Gastroesophageal sphincter (tissue), 3 donors: ENCODE results near the gene SASH1.

ENCODE experiments used
- POLR2A ChIP-seq, 2 donors: fragments of 450-650 bp; IDR thresholded peaks; one replicate each; pipeline ENCODE4 v1.6.1; 2017; ENCODE audit warnings: antibody characterized with exemption in 2 of 2, mild to moderate bottlenecking in 2 of 2, moderate library complexity in 1 of 2
- POLR2AphosphoS5 ChIP-seq: sonication (generic); formaldehyde crosslinking; IDR thresholded peaks from one replicate; pipeline ENCODE4 v1.6.1; 2017; ENCODE audit warnings: antibody characterized with exemption
- TF ChIP-seq, protein P1 (sequence below), 4 experiments: fragments of 200-600 bp in 2 of 4; fragments of 450-650 bp in 2 of 4; sonication (generic) in 1 of 4; IDR thresholded peaks; one replicate each; pipeline ENCODE4 v1.5.1; 2017 to 2019; ENCODE audit warnings: antibody characterized with exemption in 4 of 4, mild to moderate bottlenecking in 2 of 4, moderate library complexity in 2 of 4

DNA sequence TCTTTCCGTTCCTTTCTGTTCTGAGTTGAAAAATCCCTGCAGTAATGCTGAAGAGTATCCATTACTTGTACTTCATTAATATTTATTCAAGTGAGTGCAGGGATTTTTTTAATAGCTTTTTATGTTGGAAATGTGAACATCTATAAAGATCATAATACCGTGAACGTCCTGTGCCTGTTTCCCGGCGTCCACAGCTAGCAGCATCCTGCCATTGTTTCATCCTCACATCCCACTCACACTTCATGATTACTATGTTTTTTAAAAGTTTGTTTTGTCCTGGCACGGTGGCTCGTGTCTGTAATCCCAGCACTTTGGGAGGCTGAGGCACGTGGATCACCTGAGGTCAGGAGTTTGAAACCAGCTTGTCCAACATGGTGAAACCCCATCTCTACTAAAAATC is 54.3 kb downstream of the SASH1 start:
- TF ChIP-seq POLR2A (IDR thresholded peaks at IDR 0.05) (no peak), POLR2AphosphoS5 (no peak)
- TF ChIP-seq, protein P1, sequence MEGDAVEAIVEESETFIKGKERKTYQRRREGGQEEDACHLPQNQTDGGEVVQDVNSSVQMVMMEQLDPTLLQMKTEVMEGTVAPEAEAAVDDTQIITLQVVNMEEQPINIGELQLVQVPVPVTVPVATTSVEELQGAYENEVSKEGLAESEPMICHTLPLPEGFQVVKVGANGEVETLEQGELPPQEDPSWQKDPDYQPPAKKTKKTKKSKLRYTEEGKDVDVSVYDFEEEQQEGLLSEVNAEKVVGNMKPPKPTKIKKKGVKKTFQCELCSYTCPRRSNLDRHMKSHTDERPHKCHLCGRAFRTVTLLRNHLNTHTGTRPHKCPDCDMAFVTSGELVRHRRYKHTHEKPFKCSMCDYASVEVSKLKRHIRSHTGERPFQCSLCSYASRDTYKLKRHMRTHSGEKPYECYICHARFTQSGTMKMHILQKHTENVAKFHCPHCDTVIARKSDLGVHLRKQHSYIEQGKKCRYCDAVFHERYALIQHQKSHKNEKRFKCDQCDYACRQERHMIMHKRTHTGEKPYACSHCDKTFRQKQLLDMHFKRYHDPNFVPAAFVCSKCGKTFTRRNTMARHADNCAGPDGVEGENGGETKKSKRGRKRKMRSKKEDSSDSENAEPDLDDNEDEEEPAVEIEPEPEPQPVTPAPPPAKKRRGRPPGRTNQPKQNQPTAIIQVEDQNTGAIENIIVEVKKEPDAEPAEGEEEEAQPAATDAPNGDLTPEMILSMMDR (IDR thresholded peaks at IDR 0.05): no peak
